OCI-LY3 (cell line): ENCODE data around the gene CSH1.

Source experiments
- H2AFZ ChIP-seq: fragments of 200-600, 300-600 bp; shearing (Covaris generic); 2 replicates; pipeline ENCODE4 v1.6.0; 2014; ENCODE audit warnings: antibody characterized with exemption, low read depth, low read length
- H3K27ac ChIP-seq: fragments of 200-600, 300-600 bp; sonication (generic); 2 replicates; pipeline ENCODE4 v1.5.1; 2014; ENCODE audit warnings: mild to moderate bottlenecking, low read length, moderate library complexity, mixed read lengths
- H3K27me3 ChIP-seq: fragments of 200-600, 300-600 bp; sonication (generic); 2 replicates; pipeline ENCODE4 v1.6.1; 2014; ENCODE audit warnings: low read depth, low read length, mixed read lengths
- H3K36me3 ChIP-seq: fragments of 200-600, 300-600 bp; sonication (generic); replicated peaks from 2 replicates; pipeline ENCODE3; 2014; ENCODE audit warnings: low read depth, low read length, mixed read lengths
- H3K4me1 ChIP-seq: fragments of 300-600, 200-600 bp; sonication (generic); 2 replicates; pipeline ENCODE4 v1.6.1; 2014; ENCODE audit warnings: low read length, mixed read lengths
- H3K4me2 ChIP-seq: fragments of 200-600, 300-600 bp; sonication (generic); 2 replicates; pipeline ENCODE4 v1.6.1; 2014; ENCODE audit warnings: low read length, mixed read lengths
- H3K4me3 ChIP-seq: fragments of 300-600, 200-600 bp; sonication (generic); 2 replicates; pipeline ENCODE4 v1.5.1; 2014; ENCODE audit warnings: antibody characterized with exemption, mild to moderate bottlenecking, low read length, moderate library complexity
- H3K79me2 ChIP-seq: fragments of 300-600, 200-600 bp; shearing (Covaris generic); 2 replicates; pipeline ENCODE4 v1.6.1; 2014; ENCODE audit warnings: mild to moderate bottlenecking, low read length, mixed read lengths
- H3K9ac ChIP-seq: fragments of 300-600, 200-600 bp; shearing (Covaris generic); 2 replicates; pipeline ENCODE4 v1.6.0; 2014; ENCODE audit warnings: mild to moderate bottlenecking, low read length, moderate library complexity
- H3K9me3 ChIP-seq: fragments of 200-600, 300-600 bp; shearing (Covaris generic); 2 replicates; pipeline ENCODE4 v1.6.1; 2014; ENCODE audit warnings: low read length, mixed read lengths; ENCODE audit not compliant: insufficient read depth
- H4K20me1 ChIP-seq: fragments of 200-600, 300-600 bp; sonication (generic); 2 replicates; pipeline ENCODE4 v1.6.1; 2016; ENCODE audit warnings: low read length, mixed read lengths; ENCODE audit not compliant: insufficient read depth
- EZH2phosphoT487 ChIP-seq: fragments of 200-600 bp; shearing (Covaris generic); IDR thresholded peaks from 2 replicates; pipeline ENCODE4 v1.6.1; 2018; ENCODE audit warnings: antibody characterized with exemption, mixed run types, low read depth
- TF ChIP-seq, protein P1 (sequence below): fragments of 200-600, 300-600 bp; sonication (generic); IDR thresholded peaks from 2 replicates; pipeline ENCODE4 v1.5.1; 2014; ENCODE audit warnings: antibody characterized with exemption, low read length, low read depth

Gene CSH1

DNA sequence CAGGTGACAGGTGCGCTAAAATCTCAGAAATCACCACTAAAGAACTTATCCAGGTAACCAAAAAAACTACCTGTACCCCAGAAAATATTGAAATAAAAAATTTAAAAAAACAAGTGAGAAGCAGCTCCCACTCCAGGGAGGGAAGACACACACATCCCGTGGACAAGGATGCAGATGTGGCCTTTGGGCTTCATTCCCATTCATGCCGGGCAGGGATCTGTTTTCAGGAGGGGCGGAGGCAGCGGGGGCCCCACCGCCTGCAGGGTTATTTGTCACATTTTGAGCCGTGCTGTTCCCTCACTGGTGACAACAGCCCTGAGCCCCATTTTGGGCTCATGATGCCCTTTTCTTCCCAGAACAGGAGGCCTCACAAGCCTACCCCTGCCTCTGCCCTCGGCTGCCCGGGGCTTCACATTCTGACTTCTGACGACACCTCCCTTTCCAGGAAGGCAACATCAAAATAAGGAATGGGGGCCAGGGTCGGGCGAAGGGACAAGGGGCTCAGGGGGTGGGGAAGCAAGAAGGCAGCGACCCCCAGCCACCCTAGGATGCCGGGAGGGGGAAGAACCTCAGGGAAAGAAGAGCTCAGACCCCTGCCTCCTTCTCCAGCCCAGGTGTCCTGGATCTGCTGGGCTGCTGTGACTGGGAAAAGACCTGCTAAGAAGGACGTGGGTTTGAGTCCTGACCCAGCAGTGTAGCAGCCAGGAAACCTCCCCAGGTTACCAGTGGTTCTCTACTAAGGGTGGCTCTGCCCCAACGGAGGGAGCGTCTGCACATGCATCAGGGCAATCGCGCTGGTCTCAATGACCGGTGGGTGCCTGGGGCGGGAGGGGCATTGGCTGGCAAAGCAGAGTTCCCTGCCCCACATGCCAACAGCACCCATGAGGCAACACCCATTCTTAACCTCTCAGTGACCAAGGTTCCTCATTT lies 38.1 kb upstream of the CSH1 start:
- H3K9ac ChIP-seq, result no peak overlapping the region
- TF ChIP-seq, protein P1, sequence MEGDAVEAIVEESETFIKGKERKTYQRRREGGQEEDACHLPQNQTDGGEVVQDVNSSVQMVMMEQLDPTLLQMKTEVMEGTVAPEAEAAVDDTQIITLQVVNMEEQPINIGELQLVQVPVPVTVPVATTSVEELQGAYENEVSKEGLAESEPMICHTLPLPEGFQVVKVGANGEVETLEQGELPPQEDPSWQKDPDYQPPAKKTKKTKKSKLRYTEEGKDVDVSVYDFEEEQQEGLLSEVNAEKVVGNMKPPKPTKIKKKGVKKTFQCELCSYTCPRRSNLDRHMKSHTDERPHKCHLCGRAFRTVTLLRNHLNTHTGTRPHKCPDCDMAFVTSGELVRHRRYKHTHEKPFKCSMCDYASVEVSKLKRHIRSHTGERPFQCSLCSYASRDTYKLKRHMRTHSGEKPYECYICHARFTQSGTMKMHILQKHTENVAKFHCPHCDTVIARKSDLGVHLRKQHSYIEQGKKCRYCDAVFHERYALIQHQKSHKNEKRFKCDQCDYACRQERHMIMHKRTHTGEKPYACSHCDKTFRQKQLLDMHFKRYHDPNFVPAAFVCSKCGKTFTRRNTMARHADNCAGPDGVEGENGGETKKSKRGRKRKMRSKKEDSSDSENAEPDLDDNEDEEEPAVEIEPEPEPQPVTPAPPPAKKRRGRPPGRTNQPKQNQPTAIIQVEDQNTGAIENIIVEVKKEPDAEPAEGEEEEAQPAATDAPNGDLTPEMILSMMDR, result no peak
- no peak for TF ChIP-seq EZH2phosphoT487
- peaks cover 5% of the 10 kb centered on the region; the same call in 1 of the 2 replicates for H3K27me3 ChIP-seq
- H3K9me3 ChIP-seq, result no peaks in the 10 kb centered on the region
- no peak overlapping the region for H3K4me3 ChIP-seq
- no peak overlapping the region for H3K4me2 ChIP-seq
- H3K4me1 ChIP-seq, result peaks cover 36% of the 10 kb centered on the region
- no peak overlapping the region for H3K27ac ChIP-seq
- H2AFZ ChIP-seq, result no peak overlapping the region
- peaks cover 16% of the 10 kb centered on the region for H3K36me3 ChIP-seq
- H3K79me2 ChIP-seq, result peaks cover 31% of the 10 kb centered on the region
- peaks cover 16% of the 10 kb centered on the region; the same call in 1 of the 2 replicates for H4K20me1 ChIP-seq

DNA sequence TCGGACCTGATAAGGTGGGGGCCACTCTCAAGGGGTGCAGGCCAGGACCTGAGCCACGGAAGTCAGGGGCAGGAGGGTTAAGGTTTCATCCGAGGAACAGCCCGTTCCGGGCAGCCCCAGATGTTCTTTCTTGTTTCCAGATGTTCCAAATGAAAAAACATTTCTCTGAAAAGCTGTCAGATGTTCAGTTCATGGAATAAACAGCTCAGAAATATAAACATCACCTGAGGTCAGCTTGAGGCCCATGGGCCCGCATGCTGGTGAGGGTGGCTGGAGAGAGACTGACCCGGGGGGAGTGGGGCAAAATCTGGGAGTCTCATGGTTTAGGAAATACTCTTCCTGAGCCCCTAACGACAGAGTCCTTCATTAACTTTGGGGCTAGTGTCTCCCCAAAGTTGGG lies 37.2 kb upstream of the CSH1 start:
- no peaks in the 10 kb centered on the region for H3K9me3 ChIP-seq
- H3K4me1 ChIP-seq, result peaks cover 45% of the 10 kb centered on the region
- H3K4me2 ChIP-seq, result peak overlapping the region; percentile 91

DNA sequence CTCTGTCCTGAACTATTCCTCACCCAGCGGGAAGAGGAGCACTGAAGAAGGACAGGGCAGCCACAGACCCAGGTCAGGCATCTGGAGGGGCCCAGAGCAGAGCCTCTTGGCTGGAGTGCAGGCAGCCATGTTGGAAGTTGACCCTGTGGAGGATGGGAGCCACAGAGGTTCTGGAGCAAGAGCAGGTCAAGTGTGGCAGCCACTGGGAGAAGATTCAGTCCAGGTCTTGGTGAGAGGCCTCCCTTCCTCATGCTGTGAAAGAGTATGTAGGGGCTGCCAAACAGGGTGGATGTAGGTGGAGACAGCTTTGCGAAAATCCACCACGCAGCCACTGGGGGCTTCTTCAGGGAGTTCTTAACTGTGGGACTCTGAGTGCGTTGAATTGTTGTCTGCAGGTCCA lies 36.3 kb upstream of the CSH1 start:
- Histone ChIP-seq H3K4me1 (peaks cover 54% of the 10 kb centered on the region), H3K79me2 (peaks cover 31% of the 10 kb centered on the region), H3K9ac (peak overlapping the region; percentile 86), H2AFZ (no peak overlapping the region; the same call in 1 of the 2 replicates), H3K27ac (peak overlapping the region; percentile 77), H3K4me2 (peak overlapping the region; percentile 91), H3K27me3 (peaks cover 5% of the 10 kb centered on the region; the same call in 1 of the 2 replicates), H4K20me1 (peaks cover 16% of the 10 kb centered on the region; the same call in 1 of the 2 replicates), H3K4me3 (peak overlapping the region; percentile 82), H3K9me3 (no peaks in the 10 kb centered on the region; the same call in 1 of the 2 replicates), H3K36me3 (peaks cover 33% of the 10 kb centered on the region)
- TF ChIP-seq, protein P1, result peak; percentile 8; the same call in 1 of the 2 replicates
- no peak for TF ChIP-seq EZH2phosphoT487

More for the DNA sequence above, 37.2 kb upstream of the CSH1 start:
- no peak for TF ChIP-seq EZH2phosphoT487
- TF ChIP-seq, protein P1, result no peak
- Histone ChIP-seq H3K9ac (no peak overlapping the region), H3K27me3 (peaks cover 5% of the 10 kb centered on the region; the same call in 1 of the 2 replicates), H3K4me3 (no peak overlapping the region; the same call in 1 of the 2 replicates), H2AFZ (no peak overlapping the region), H3K79me2 (peaks cover 31% of the 10 kb centered on the region), H4K20me1 (peaks cover 16% of the 10 kb centered on the region; the same call in 1 of the 2 replicates), H3K27ac (no peak overlapping the region), H3K36me3 (peaks cover 24% of the 10 kb centered on the region)

DNA sequence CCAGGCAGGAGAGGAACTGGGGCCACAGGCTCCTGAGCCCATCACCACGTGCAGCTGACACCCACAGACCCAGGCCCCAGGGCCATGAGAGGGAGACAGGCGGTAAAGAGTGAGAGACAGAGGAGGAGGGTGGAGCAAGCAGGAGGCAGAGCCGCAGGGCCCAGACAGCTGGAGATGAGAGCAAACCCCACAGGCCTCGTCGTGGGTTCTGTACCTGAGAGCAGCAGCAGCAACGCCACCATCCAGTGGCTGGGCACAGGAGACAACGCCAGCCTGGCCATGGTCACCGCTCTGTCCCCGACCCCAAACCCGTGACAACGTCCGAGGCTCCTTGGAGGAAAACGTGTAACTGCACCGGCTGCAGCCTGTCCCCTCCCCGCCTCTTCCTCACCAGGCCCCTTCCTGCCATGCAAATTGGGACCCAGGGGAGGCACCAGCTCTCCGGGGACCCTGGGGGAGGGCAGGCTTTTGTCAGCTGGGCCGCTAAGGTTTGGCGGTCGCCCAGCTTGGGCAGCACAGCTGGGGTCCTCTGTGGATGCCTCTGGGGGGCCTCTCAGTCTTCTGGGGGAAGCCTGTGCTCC lies 35.7 kb upstream of the CSH1 start, which contains the start of gene CD79B:
CD79B (minus strand) TSS at position 351 of the 581 bp plus-strand sequence; CDS start at position 281, 70 bp downstream.
- no peak within 1 kb of the TSS; the same call in 1 of the 2 replicates for H2AFZ ChIP-seq
- peak within 1 kb of the TSS; percentile 77 for H3K27ac ChIP-seq
- H3K4me1 ChIP-seq, result peaks cover 59% of the 10 kb centered on the region
- H3K4me3 ChIP-seq, result peak within 1 kb of the TSS; percentile 82
- peak within 1 kb of the TSS; percentile 91 for H3K4me2 ChIP-seq
- no peak for TF ChIP-seq EZH2phosphoT487
- TF ChIP-seq, protein P1, result no peak
- peaks cover 34% of the 10 kb centered on the region for H3K36me3 ChIP-seq
- no peaks in the 10 kb centered on the region; the same call in 1 of the 2 replicates for H3K9me3 ChIP-seq
- peaks cover 31% of the 10 kb centered on the region for H3K79me2 ChIP-seq
- H4K20me1 ChIP-seq, result peaks cover 16% of the 10 kb centered on the region; the same call in 1 of the 2 replicates
- peaks cover 5% of the 10 kb centered on the region; the same call in 1 of the 2 replicates for H3K27me3 ChIP-seq
- H3K9ac ChIP-seq, result peak within 1 kb of the TSS; percentile 86
